Bronchial epithelial cell (primary cell): ENCODE results near the gene DENND1A. TPM values are rescaled to one million over a fixed set of nuclear protein-coding genes. Genes with fewer than 3 reads are reported as not detected.
"Not testable (repeated sequence)": the region's sequence is repeated elsewhere in the genome, so short reads cannot be mapped to it uniquely, and the experiment has no call there.

Experiments used
- DNase-seq: peaks from one replicate; pipeline ENCODE4 v3.0.0-alpha.2; 2010; ENCODE audit warnings: low read depth
- FAIRE-seq: peaks from 2 replicates; lab custom pipeline; 2011; peaks lifted over from hg19 to GRCh38; lab: Jason Lieb, UNC
- H3K27me3 ChIP-seq: 2 replicates; pipeline ENCODE4 v1.5.1; 2011; ENCODE audit warnings: low read length; ENCODE audit not compliant: control insufficient read depth, insufficient read depth
- H3K36me3 ChIP-seq: 2 replicates; pipeline ENCODE4 v1.5.1; 2011; ENCODE audit warnings: low read length; ENCODE audit not compliant: control insufficient read depth, insufficient read depth
- H3K4me3 ChIP-seq: 2 replicates; pipeline ENCODE4 v1.5.1; 2011; ENCODE audit warnings: mild to moderate bottlenecking, low read depth, low read length, control low read depth
- CTCF ChIP-seq: IDR thresholded peaks from 2 replicates; pipeline ENCODE4 v1.5.1; 2011; ENCODE audit warnings: mild to moderate bottlenecking, moderate library complexity, low read length, control low read depth, inconsistent platforms; ENCODE audit not compliant: insufficient read depth, severe bottlenecking
- total RNA-seq: library from RNA; depleted of rRNA; stranded (reverse); fragments of >200 nt; gene quantifications from 2 replicates; pipeline ENCODE4 v1.2.1, GENCODE V29; 2014

The DENND1A gene
- total RNA-seq, 1 donor from 2014 or later: 6.1 TPM

- TF ChIP-seq CTCF: no peak
- DNase-seq: no peak
- H3K27me3 ChIP-seq: no peaks in the 10 kb centered on the region
- no peak for FAIRE-seq
- H3K36me3 ChIP-seq: no peaks in the 10 kb centered on the region
- H3K4me3 ChIP-seq: no peak overlapping the region
These were observed 15.6 kb upstream of the DENND1A start for GRCh38 chr9:123945532-123945931.

- not testable (repeated sequence) for FAIRE-seq, DNase-seq, H3K27me3 ChIP-seq, H3K36me3 ChIP-seq, H3K4me3 ChIP-seq
These were observed 14.5 kb upstream of the DENND1A start for GRCh38 chr9:123944464-123944863.

- Histone ChIP-seq H3K36me3 (no peaks in the 10 kb centered on the region), H3K27me3 (no peaks in the 10 kb centered on the region), H3K4me3 (no peak overlapping the region)
- FAIRE-seq (no peak), DNase-seq (no peak)
- no peak for TF ChIP-seq CTCF
These were observed 13.7 kb upstream of the DENND1A start for GRCh38 chr9:123943671-123944070.

- no peak for TF ChIP-seq CTCF
- H3K27me3 ChIP-seq: no peaks in the 10 kb centered on the region
- DNase-seq: no peak
- FAIRE-seq: no peak
- H3K36me3 ChIP-seq: no peaks in the 10 kb centered on the region
- no peak overlapping the region for H3K4me3 ChIP-seq
These were observed 12.6 kb upstream of the DENND1A start for GRCh38 chr9:123942542-123942941.

GRCh38 chr9:123941524-123942070 is 11.7 kb upstream of the DENND1A start:
- H3K27me3 ChIP-seq: no peaks in the 10 kb centered on the region
- TF ChIP-seq CTCF: no peak
- FAIRE-seq: no peak
- H3K36me3 ChIP-seq: no peaks in the 10 kb centered on the region
- DNase-seq: no peak
- no peak overlapping the region for H3K4me3 ChIP-seq

- FAIRE-seq (no peak), DNase-seq (no peak)
- H3K36me3 ChIP-seq: no peaks in the 10 kb centered on the region
- H3K4me3 ChIP-seq: no peak overlapping the region
- H3K27me3 ChIP-seq: no peaks in the 10 kb centered on the region
- TF ChIP-seq CTCF: no peak
These were observed 11.0 kb upstream of the DENND1A start for GRCh38 chr9:123940721-123941523.
